ENCODE results near the gene NSG2.

- no peak for TF ChIP-seq CTCF (IDR thresholded peaks at IDR 0.05)
- TF ChIP-seq POLR2AphosphoS5 (IDR thresholded peaks at IDR 0.05; ENCODE audit: insufficient read depth in 1 of 2, low read depth in 1 of 2), result no peak
- no peak for TF ChIP-seq POLR2A (IDR thresholded peaks at IDR 0.05)
These were observed 7.1 kb downstream of the NSG2 start for GRCh38 chr5:174052636-174053035.
